GM21737 (cell line): ENCODE results near the gene ELOVL7.
"Not testable (repeated sequence)": the region's sequence is repeated elsewhere in the genome, so short reads cannot be mapped to it uniquely, and the experiment has no call there.

Source experiments
- ATAC-seq: cut with Tn5 transposase; IDR thresholded peaks from one replicate; pipeline ENCODE4 v1.9.1; 2021; ENCODE audit warnings: mild to moderate bottlenecking, moderate library complexity; ENCODE audit not compliant: unreplicated experiment

The ELOVL7 gene

DNA sequence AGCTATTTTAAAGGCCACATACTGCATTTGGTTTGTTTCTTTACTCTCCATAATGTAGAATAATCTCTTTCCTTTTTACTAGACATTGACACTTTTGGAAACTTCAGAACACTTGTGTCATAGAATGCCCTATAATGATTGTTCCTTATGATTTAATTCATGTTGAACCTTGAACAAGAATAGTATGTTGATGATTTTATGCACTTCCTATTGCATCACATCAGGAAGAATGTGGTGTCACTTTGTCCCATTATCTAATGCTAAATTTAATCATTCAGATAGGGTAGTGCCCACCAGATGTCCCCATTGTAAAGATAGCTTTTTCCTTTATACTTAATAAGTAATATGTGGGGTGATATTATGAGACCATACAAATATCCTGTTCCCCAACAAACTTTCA, 124.7 kb downstream of the ELOVL7 start:
- ATAC-seq: no peak

DNA sequence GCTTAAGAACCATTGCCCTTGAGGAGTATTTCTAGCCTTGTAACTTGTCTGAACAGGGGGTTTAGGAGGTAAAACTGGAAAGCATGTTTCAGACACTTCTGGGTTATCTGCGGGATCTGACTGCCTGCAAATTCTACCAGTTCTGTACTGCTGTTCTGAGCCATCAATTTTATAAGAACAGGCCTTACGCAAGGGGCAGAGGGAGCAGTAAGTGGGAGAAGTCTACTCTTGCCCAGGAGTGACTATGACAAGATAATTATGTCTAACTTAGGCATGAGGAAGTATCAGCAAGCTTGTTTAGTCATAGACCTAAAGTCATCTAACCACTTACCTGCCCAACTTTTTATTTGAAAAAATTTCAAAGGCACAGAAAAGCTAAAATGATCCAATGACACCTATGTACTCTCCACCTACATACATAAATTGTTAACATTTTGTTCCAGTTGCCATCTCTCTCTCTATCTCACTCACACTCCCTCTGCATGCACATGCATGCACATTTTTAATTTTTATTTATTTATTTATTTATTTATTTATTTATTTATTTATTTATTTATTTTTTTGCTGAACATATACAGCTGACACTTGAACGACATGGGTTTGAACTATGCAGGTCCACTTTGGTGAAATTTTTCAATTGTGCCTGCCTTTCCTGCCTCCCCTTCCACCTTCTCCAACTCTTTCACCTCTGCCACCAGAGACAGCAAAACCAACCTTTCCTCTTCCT, 125.7 kb downstream of the ELOVL7 start:
- no peak for ATAC-seq

DNA sequence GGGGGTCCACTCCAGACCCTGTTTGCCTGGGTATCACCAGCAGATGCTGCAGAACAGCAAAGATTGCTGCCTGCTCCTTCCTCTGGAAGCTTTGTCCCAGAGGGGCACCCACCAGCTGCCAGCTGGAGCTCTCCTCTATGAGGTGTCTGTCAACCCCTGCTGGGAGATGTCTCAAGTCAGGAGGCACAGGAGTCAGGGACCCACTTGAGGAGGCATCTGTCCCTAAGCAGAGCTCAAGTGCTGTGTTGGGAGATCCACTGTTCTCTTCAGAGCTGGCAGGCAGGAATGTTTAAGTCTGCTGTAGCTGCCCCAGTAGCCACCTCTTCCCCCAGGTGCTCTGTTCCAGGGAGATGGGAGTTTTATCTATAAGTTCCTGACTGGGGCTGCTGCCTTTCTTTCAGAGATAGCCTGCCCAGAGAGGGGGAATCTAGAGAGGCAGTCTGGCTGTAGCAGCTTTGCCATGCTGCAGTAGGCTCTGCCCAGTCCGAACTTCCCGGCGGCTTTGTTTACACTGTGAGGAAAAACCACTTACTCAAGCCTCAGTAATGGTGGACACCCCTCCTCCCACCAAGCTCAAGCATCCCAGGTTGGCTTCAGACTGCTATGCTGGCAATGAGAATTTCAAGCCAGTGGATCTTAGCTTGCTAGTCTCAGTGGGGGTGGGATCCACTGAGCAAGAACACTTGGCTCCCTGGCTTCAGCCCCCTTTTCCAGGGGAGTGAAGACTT, 128.7 kb downstream of the ELOVL7 start:
- ATAC-seq: not testable (repeated sequence)

DNA sequence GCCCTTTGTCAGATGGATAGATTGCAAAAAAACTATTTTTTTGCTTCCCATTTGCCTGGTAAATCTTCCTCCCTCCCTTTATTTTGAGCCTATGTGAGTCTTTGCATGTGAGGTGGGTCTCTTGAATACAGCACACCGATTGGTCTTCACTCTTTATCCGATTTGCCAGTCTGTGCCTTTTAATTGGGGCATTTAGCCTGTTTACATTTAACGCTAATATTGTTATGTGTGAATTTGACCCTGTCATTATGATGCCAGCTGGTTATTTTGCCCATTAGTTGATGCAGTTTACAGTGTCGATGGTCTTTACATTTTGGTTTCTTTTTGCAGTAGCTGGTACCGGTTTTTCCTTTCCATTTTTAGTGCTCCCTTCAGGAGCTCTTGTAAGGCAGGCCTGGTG, 131.1 kb downstream of the ELOVL7 start:
- no peak for ATAC-seq

DNA sequence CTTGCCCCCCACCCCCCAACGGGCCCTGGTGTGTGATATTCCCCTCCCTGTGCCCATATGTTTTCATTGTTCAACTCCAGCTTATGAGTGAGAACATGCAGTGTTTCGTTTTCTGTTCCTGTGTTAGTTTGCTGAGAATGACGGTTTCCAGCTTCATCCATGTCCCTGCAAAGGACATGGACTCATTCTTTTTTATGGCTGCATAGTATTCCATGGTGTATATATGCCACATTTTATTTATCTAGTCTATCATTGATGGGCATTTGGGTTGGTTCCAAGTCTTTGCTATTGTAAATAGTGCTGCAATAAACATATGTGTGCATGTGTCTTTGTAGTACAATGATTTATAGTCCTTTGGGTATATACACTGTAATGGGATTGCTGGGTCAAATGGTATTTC, 132.2 kb downstream of the ELOVL7 start:
- not testable (repeated sequence) for ATAC-seq

DNA sequence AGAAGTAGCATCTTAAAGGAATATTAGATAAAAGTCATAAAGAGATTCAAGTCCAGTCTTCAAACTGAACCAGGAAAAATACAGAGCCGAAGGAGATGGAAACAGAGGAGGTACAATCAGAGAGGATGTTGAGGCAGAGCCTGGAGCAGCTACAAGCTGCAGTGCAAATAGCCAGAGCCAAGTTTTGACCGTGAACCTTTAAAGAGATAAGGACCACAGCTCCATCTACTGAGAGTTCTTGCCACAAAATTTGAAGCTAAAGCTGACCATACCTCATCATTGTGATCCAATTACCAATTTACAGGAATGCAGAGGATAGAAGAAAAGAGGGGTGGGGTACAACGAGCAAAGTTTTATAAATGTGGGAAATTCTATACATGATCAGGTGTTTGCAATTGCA, 133.7 kb downstream of the ELOVL7 start:
- ATAC-seq: no peak

DNA sequence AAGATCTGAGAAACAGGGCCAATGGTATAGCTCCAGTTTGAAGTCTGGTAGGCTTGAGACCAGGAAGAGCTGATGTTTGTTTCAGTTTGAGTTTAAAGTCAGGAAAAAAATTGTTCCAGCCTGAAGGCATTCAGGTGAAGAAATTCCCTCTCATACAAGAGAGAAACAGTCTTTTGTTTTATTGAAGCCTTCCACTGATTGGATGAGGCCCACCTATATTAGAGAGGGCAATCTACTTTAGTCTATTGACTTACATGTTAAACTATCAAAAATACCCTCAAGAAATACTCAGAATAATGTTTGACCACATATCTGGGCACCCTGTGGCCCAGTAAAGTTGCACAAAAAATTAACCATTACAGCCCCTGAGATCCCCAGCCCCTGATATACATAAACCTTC, 138.9 kb downstream of the ELOVL7 start:
- ATAC-seq: no peak

DNA sequence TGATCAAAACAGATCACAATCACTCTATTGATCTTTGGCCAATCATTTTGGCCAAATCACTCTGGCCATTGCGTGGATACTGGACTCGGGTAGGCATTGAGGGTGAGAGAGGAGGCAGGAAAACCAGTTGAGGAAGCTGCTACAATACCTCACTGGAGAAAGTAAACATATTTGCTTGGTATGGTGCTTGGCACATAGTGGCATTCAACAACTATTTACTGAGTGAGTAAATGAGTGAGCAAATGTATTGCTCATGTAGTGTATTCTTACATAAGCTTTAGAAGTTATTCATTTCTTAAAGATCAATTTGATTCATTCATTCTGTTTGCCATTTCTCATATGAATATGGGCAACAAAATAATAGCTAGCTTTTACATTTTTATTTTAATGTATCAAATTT, 140.1 kb downstream of the ELOVL7 start:
- ATAC-seq: no peak
